ENCODE results near the gene ASIC1.
A peak's percentile ranks its signal among the peaks of the same experiment; 100 is the strongest.

The ASIC1 gene

GRCh38 chr12:50105913-50106450 is 48.6 kb downstream of the ASIC1 start:
- Mint-ChIP-seq H3K27me3 (peaks cover 10% of the 10 kb centered on the region), H3K4me3 (no peak overlapping the region), H3K4me1 (ENCODE audit: low read depth) (peaks cover 18% of the 10 kb centered on the region), H3K27ac (no peak overlapping the region), H3K9me3 (no peaks in the 10 kb centered on the region), H3K36me3 (ENCODE audit: low read depth) (peaks cover 10% of the 10 kb centered on the region)
- intact Hi-C loops (cut with micrococcal nuclease) = no loop called here

- Mint-ChIP-seq H3K36me3 (ENCODE audit: low read depth) (peaks cover 1% of the 10 kb centered on the region), H3K9me3 (no peaks in the 10 kb centered on the region), H3K27me3 (peaks cover 10% of the 10 kb centered on the region), H3K4me1 (ENCODE audit: low read depth) (peaks cover 25% of the 10 kb centered on the region), H3K4me3 (no peak overlapping the region), H3K27ac (no peak overlapping the region)
- intact Hi-C loops (cut with micrococcal nuclease) = no loop called here
Observed at GRCh38 chr12:50106907-50107306, 49.5 kb downstream of the ASIC1 start.

DNA sequence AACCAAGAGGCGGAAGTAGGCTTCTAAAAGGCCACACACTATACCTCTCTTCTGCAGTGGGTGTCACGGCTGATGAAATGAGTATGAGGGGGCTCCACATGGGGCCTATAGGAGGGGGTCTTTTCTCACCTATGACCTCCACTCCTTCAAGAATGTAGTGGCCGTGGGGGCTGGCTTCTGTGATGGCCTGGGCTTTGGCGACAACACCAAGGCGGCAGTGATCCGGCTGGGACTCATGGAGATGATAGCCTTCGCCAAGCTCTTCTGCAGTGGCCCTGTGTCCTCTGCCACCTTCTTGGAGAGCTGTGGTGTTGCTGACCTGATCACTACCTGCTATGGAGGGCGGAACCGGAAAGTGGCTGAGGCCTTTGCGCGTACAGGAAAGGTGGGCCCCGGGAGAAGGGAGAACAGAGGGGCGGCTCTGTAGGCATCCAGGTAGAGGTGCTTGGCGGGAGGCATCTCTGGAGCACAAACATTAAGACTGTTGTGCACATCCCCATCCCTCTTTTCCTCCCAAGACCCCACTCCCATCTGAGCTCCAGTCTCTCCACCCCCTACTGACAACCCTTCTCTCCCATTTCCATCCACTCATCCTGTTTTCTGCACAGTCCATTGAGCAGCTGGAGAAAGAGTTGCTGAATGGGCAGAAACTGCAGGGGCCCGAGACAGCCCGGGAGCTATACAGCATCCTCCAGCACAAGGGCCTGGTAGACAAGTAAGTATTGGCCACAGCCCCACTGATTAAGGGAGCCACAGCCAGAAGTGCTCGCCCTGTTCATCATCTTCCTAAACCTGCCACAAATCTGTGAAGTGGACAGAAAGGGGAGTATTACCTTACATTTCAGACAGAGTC is 50.2 kb downstream of the ASIC1 start:
- Mint-ChIP-seq H3K4me1 (ENCODE audit: low read depth) (peaks cover 22% of the 10 kb centered on the region), H3K27ac (no peak overlapping the region), H3K9me3 (no peaks in the 10 kb centered on the region), H3K27me3 (peaks cover 10% of the 10 kb centered on the region), H3K4me3 (no peak overlapping the region), H3K36me3 (ENCODE audit: low read depth) (peaks cover 7% of the 10 kb centered on the region)
- intact Hi-C loops (cut with micrococcal nuclease) = no loop called here

DNA sequence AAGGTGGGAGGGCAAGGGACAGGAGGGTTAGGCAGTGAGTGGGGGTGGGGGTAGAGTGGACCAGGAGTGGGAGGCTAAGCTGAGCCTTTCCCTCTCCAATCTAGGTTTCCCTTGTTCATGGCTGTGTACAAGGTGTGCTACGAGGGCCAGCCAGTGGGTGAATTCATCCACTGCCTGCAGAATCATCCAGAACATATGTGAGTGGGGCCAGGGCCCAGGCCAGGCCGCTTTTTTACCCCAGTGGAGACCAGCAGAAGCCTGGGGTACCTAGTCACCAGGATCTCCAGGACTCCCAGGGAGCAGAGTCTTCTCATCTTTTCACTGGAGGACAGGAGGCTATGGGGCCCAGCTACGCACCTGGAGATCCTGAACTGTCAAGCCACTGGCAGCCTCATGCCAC is 51.9 kb downstream of the ASIC1 start:
- intact Hi-C loops (cut with micrococcal nuclease) = no loop called here
- peaks cover 7% of the 10 kb centered on the region for H3K27me3 Mint-ChIP-seq
- H3K27ac Mint-ChIP-seq = peak overlapping the region; percentile 13
- peaks cover 19% of the 10 kb centered on the region for H3K4me1 Mint-ChIP-seq (ENCODE audit: low read depth)
- H3K4me3 Mint-ChIP-seq = no peak overlapping the region
- H3K9me3 Mint-ChIP-seq = no peaks in the 10 kb centered on the region
- H3K36me3 Mint-ChIP-seq (ENCODE audit: low read depth) = peaks cover 11% of the 10 kb centered on the region

- intact Hi-C loops (cut with micrococcal nuclease) = loop anchor here (2.0 to 5.0 kb wide), 2 partner anchors 21 to 33 kb away; no protein-coding TSS in a partner anchor
- H3K4me1 Mint-ChIP-seq (ENCODE audit: low read depth) = peaks cover 24% of the 10 kb centered on the region
- no peaks in the 10 kb centered on the region for H3K9me3 Mint-ChIP-seq
- peaks cover 4% of the 10 kb centered on the region for H3K27me3 Mint-ChIP-seq
- peak overlapping the region; percentile 2 for H3K4me3 Mint-ChIP-seq
- H3K27ac Mint-ChIP-seq = peak overlapping the region; percentile 97
- peaks cover 20% of the 10 kb centered on the region for H3K36me3 Mint-ChIP-seq (ENCODE audit: low read depth)
Observed at GRCh38 chr12:50110127-50110761, 52.8 kb downstream of the ASIC1 start.

DNA sequence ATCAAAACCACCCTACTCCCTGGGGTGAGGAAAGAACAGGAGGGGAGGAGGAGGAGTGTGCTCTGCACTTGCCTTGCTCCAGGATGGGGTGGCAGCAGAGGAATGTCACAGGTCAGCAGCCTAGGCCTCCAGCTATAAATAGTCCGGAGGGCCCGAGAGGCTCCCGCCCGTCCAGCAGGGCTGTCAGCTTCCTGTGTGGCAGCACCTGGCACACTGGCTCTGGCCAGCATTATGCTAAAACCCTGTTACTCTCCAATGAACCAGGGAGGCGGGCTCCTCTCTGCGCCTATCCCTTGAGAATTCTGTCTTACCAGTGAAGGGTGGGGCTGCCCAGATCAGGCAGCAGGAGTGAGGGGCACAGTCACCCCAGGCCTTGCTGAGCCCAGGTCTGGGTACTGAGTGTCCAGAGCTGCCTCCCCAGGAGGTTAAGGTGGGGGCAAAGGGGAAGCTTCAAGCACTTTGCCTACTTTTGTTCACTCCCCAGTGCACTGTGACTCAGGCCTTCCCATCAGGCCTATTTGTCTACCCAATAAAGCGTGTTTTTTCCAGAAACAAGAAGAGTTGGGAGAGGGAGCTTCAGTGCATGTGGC is 53.5 kb downstream of the ASIC1 start:
- Mint-ChIP-seq H3K27ac (peak overlapping the region; percentile 97), H3K9me3 (no peaks in the 10 kb centered on the region), H3K27me3 (no peaks in the 10 kb centered on the region), H3K4me1 (ENCODE audit: low read depth) (peaks cover 30% of the 10 kb centered on the region), H3K36me3 (ENCODE audit: low read depth) (peaks cover 26% of the 10 kb centered on the region), H3K4me3 (no peak overlapping the region)
- intact Hi-C loops (cut with micrococcal nuclease) = loop anchor here (2.0 to 5.0 kb wide), 2 partner anchors 22 to 34 kb away; no protein-coding TSS in a partner anchor

DNA sequence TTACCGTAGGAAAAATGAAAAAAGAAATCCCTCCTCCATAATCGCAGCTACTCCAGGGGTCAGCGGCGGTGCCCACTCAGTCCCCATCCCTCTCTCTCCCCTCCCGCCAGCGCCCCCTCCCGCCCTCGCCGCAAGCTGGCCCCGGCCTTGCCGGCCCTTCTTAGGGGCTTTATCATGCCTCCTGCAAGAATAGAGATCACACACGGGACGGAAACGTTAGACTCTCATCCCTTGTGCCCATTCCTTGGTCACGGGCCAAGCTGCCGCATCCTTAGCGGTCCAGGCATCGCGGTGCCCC is 53.9 kb downstream of the ASIC1 start:
- Mint-ChIP-seq H3K36me3 (ENCODE audit: low read depth) (peaks cover 31% of the 10 kb centered on the region), H3K27ac (peak overlapping the region; percentile 97), H3K4me3 (peak overlapping the region; percentile 70), H3K27me3 (no peaks in the 10 kb centered on the region), H3K4me1 (ENCODE audit: low read depth) (peaks cover 35% of the 10 kb centered on the region), H3K9me3 (no peaks in the 10 kb centered on the region)
- intact Hi-C loops (cut with micrococcal nuclease) = loop anchor here (2.0 to 5.0 kb wide), 2 partner anchors 23 to 34 kb away; no protein-coding TSS in a partner anchor

DNA sequence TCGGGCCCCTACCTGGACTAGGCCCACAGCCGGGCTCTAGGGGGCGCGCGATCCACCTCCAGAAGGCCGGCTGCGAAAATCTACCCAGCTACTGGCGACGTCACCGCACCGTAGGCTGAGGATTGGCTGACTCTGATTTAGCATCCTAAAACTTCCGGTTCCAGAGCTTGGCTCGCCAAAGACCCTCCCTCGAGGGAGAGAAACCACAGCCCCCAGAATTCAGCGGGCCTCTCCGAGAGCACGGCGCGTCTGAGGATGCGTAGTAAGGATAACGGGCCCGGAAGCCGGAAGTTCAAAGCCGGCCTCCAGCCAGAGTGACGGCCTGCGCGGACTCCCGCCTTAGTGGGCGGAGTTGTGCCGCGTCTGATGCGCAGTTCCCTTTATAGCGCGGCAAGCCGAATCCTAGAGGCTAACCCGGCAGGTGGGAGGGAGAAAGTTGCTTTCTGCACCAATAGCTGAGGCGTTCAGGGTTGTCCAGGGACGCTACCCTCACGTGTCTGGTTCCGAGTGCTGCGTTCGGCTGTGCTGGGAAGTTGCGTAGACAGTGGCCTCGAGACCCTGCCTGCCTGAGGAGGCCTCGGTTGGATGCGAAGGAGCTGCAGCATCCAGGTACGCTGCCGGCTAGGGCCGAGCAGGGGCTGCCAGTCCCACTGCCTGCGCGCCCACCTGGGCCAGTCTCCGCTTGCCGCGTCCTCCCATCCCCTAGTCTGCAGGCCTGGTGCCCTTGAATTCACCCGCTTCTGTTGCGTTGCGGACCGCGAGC is 54.5 kb downstream of the ASIC1 start, which contains the start of gene COX14:
COX14 (plus strand) TSS at position 544 of the 763 bp plus-strand sequence. CDS start 7,808 bp downstream, outside the sequence.
- Mint-ChIP-seq H3K4me3 (peak within 1 kb of the TSS; percentile 90), H3K9me3 (no peaks in the 10 kb centered on the region), H3K27me3 (no peaks in the 10 kb centered on the region), H3K4me1 (ENCODE audit: low read depth) (peaks cover 40% of the 10 kb centered on the region), H3K36me3 (ENCODE audit: low read depth) (peaks cover 36% of the 10 kb centered on the region), H3K27ac (peak within 1 kb of the TSS; percentile 97)
- intact Hi-C loops (cut with micrococcal nuclease) = loop anchor here (1.0 to 5.0 kb wide), 3 partner anchors 23 to 55 kb away; partner anchors contain the start of gene CERS5

GRCh38 chr12:50112456-50113218 is 55.2 kb downstream of the ASIC1 start:
- peaks cover 44% of the 10 kb centered on the region for H3K36me3 Mint-ChIP-seq (ENCODE audit: low read depth)
- intact Hi-C loops (cut with micrococcal nuclease) = loop anchor here (1.0 to 5.0 kb wide), 2 partner anchors 35 to 55 kb away; partner anchors contain the start of gene CERS5
- peaks cover 46% of the 10 kb centered on the region for H3K4me1 Mint-ChIP-seq (ENCODE audit: low read depth)
- H3K27me3 Mint-ChIP-seq = no peaks in the 10 kb centered on the region
- peak overlapping the region; percentile 97 for H3K27ac Mint-ChIP-seq
- peak overlapping the region; percentile 90 for H3K4me3 Mint-ChIP-seq
- H3K9me3 Mint-ChIP-seq = no peaks in the 10 kb centered on the region

DNA sequence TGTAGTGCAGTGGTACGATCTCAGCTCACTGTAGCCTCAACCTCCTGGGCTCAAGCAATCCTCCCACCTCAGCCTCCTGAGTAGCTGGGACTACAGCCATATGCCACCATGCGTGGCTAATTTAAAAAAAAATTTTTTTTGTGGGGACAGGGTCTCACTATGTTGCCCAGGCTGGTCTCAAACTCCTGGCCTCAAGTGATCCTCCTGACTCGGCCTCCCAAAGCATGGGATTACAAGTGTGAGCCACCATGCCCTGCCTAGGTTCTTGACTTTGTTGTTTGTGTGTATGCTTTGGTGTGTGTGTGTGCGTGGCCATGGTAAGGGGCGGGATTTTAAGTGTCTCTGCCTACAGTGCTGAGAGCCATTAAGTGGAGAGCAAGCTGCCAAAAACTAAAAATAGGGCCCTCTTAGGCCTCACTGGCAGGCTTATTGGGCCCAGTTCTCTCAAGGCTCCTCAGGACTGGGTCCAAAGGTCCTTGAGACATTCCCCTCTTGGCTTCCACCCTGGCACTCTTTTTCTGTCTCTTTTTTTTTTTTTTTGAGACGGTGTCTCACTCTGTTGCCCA is 59.7 kb downstream of the ASIC1 start:
- H3K9me3 Mint-ChIP-seq = no peaks in the 10 kb centered on the region
- H3K4me1 Mint-ChIP-seq (ENCODE audit: low read depth) = peaks cover 29% of the 10 kb centered on the region
- H3K27me3 Mint-ChIP-seq = no peaks in the 10 kb centered on the region
- peaks cover 82% of the 10 kb centered on the region for H3K36me3 Mint-ChIP-seq (ENCODE audit: low read depth)
- intact Hi-C loops (cut with micrococcal nuclease) = no loop called here
- no peak overlapping the region for H3K4me3 Mint-ChIP-seq
- H3K27ac Mint-ChIP-seq = no peak overlapping the region

DNA sequence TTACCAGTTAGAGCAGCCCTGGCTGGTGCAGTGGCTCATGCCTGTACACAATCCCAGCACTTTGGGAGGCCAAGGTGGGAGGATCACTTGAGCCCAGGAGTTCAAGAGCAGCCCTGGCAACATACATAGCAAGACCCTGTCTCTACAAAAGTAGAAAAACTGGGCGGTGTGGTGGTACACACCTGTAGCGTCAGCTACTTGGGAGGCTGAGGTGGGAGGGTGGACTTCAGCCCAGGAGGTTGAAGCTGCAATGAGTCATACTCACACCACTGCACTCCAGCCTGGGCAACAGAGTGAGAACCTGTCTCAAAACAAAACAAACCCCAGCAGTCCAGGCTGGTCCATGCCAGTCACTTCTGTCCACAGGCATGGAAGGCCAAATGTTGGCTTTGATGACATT is 62.0 kb downstream of the ASIC1 start:
- peaks cover 26% of the 10 kb centered on the region for H3K4me1 Mint-ChIP-seq (ENCODE audit: low read depth)
- H3K4me3 Mint-ChIP-seq = no peak overlapping the region
- peaks cover 94% of the 10 kb centered on the region for H3K36me3 Mint-ChIP-seq (ENCODE audit: low read depth)
- H3K27me3 Mint-ChIP-seq = no peaks in the 10 kb centered on the region
- no peak overlapping the region for H3K27ac Mint-ChIP-seq
- no peaks in the 10 kb centered on the region for H3K9me3 Mint-ChIP-seq
- intact Hi-C loops (cut with micrococcal nuclease) = no loop called here

- intact Hi-C loops (cut with micrococcal nuclease) = no loop called here
Observed at GRCh38 chr12:50120521-50120920, 63.1 kb downstream of the ASIC1 start.

More at GRCh38 chr12:50120521-50120920, 63.1 kb downstream of the ASIC1 start:
- Mint-ChIP-seq H3K27ac (no peak overlapping the region), H3K4me3 (no peak overlapping the region), H3K9me3 (no peaks in the 10 kb centered on the region), H3K36me3 (ENCODE audit: low read depth) (peaks cover 94% of the 10 kb centered on the region), H3K27me3 (no peaks in the 10 kb centered on the region), H3K4me1 (ENCODE audit: low read depth) (peaks cover 29% of the 10 kb centered on the region)

All from dendritic cell treated with granulocyte-macrophage colony-stimulating factor and Interleukin-4, amounts not matched to agents 40 ng/mL and 50 ng/mL, for 4 days (primary cell).